Islet of Langerhans (tissue), 1 donor: Measurements from ENCODE around the gene TF.

ENCODE experiments used
- FAIRE-seq: peaks from one replicate; lab custom pipeline; 2011; peaks lifted over from hg19 to GRCh38; lab: Jason Lieb, UNC

The TF gene

GRCh38 chr3:133837487-133838295 lies 91.5 kb downstream of the TF start:
- no peak for FAIRE-seq

- FAIRE-seq: no peak
Measured at GRCh38 chr3:133838296-133838789, 92.2 kb downstream of the TF start.

GRCh38 chr3:133838916-133839800 lies 93.0 kb downstream of the TF start:
- FAIRE-seq: no peak

DNA sequence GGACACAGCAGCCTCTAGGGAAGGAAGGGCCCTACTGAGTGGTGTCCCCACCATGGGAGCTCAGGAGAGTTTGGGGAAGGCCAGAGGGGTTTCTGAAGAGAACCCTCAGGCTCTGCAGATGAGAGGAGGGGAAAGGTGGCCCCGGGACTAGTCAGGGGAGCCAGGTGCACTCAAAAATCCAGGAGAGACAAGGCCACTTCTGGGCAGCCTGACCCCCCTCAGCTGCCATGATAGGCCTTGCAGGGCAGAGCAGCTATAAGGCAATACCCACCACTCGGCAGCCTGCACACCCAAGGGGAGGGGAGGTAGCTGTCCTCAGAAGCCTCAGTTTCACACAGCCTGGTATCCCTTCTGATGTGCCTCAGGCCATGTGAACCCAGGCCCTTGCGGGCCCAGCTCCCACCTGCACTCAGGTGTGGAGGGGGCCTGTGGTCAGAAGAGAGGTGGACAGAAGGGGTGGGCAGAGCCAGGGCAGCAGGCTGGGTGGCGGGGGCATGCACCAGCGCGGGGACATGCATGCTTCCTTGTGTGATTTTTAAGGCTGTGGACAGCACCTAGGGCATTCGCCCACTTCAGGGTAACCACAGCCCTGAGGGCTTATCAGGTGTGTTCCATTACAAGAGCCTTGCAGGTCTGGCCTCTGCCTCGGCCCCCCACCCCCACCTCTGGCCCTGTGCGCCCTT lies 94.0 kb downstream of the TF start:
- FAIRE-seq: no peak

DNA sequence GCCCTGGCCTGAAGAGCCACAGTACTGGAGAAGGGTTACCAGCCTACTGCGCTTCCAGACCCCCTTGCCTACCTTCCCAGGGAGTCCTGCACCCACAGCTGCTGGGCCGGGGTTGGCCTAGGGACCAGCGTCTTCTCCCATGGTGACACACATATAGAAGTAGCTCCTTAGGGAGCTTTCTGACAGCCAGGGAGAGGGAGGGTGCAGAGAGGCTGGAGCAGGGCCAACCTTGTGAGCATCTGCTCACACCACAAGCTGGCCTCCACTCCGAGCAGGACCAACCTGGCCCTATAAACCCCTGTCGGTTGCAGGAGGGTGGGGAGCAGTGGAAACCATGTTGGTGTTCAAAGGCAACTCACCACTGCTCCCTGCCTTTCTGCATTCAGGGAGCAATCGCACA lies 94.6 kb downstream of the TF start:
- FAIRE-seq: no peak

DNA sequence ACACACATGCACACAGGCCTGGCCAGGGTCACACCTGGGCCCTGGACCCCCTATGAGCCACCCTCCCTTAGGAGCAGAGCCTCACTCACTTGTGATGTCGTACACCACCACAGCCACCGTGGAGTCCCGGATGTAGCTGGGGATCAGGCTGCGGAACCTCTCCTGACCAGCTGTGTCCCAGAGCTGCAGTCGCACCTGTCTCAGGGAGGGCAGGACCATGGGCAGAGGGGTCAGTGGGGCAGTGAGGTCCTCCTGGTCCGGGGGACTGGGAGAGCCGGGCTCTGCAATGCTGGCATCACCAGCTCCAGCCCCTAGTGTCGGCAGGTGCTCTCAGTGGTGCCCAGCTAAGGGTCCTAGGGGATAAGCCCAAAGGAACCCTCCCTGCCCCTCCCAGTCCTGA lies 95.0 kb downstream of the TF start:
- FAIRE-seq: no peak

DNA sequence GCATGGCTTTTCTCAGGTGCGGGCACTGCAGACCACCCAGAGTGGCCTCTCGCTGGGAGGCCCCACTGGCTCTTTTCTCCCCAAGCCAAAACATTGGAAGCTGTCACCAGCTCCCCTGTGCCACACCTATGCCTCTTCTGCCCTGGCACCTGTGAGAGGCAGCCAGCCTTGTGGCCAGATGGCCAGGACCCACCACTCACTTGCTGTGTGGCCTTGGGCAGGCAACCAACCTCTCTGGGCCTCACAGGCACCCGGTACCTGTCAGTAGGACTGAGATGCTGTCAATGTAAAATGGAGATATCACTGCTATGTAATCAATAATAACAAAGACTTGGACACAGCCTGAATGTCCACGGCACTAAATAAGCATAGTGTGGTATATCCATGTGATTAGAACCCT lies 96.0 kb downstream of the TF start:
- FAIRE-seq: no peak

DNA sequence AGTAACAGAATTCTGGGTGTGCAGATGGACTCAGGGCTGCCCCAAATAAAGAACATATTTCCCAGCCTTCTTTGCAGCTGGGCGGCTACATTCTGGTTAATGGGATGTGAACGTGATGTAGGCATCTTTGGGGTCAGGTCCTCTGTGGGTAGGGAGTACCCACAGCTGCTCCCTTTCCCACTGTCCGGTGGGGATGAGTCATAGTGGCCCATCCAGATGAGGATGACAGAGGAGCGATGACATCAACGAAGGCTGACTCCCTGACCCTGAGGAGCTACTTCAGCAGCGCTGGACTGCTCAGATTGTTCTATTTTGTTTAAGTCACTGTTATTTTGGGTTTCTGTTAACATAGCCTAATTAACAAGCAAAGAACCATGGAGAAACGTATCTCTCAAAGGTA lies 97.4 kb downstream of the TF start:
- no peak for FAIRE-seq

DNA sequence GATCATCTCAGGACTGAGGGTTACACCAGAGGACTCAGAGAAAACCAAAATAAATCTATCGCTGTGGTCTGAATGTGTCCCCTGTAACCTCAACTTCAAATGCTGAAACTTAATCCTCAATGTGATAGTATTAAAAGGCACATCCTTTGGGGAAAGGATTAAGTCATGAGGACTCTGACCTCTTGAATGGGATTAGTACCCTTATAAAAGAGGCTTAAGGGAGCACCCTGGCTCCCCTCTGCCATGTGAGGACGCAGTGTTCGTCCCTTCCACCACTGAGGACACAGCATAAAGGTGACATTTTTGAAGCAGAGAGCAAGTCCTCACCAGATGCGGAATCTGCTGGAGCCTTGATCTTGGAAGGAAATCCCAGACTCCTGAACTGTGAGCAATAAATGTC lies 98.9 kb downstream of the TF start:
- no peak for FAIRE-seq
